GM23248 (cell line): Measurements from ENCODE around the gene TRPM5. TPM values are rescaled to one million over a fixed set of nuclear protein-coding genes. Genes with fewer than 3 reads are reported as not detected.

ENCODE experiments used
- DNase-seq: peaks from one replicate; pipeline ENCODE4 v3.0.0-alpha.2; 2015
- H2AFZ ChIP-seq: fragments of 200-600 bp; sonication (generic); 2 replicates; pipeline ENCODE4 v1.6.1; 2016; ENCODE audit warnings: antibody characterized with exemption
- H3F3A ChIP-seq: fragments of 200-600 bp; sonication (generic); 2 replicates; pipeline ENCODE4 v1.6.1; 2016; ENCODE audit warnings: mild to moderate bottlenecking, antibody characterized with exemption, mixed run types; ENCODE audit not compliant: insufficient read depth
- H3K27ac ChIP-seq: fragments of 200-600 bp; sonication (generic); 2 replicates; pipeline ENCODE4 v1.5.1; 2016; ENCODE audit warnings: mild to moderate bottlenecking
- H3K27me3 ChIP-seq: fragments of 200-600 bp; sonication (generic); replicated peaks from 2 replicates; pipeline ENCODE4 v1.6.1; 2016; ENCODE audit warnings: mild to moderate bottlenecking; ENCODE audit not compliant: insufficient read depth
- H3K36me3 ChIP-seq: fragments of 200-600 bp; sonication (generic); 2 replicates; pipeline ENCODE4 v1.6.1; 2016; ENCODE audit warnings: low read depth, mild to moderate bottlenecking
- H3K4me1 ChIP-seq: fragments of 200-600 bp; sonication (generic); 2 replicates; pipeline ENCODE4 v1.6.1; 2016; ENCODE audit warnings: mild to moderate bottlenecking; ENCODE audit not compliant: insufficient read depth
- H3K4me2 ChIP-seq: fragments of 200-600 bp; sonication (generic); one replicate; pipeline ENCODE4 v1.6.1; 2016; ENCODE audit warnings: mild to moderate bottlenecking; ENCODE audit not compliant: unreplicated experiment
- H3K4me3 ChIP-seq: fragments of 200-600 bp; sonication (generic); 2 replicates; pipeline ENCODE4 v1.5.1; 2016; ENCODE audit warnings: mild to moderate bottlenecking
- H3K79me2 ChIP-seq: fragments of 200-600 bp; sonication (generic); 2 replicates; pipeline ENCODE4 v1.6.1; 2016; ENCODE audit warnings: mild to moderate bottlenecking; ENCODE audit not compliant: insufficient read depth
- H3K9ac ChIP-seq: fragments of 200-600 bp; sonication (generic); 2 replicates; pipeline ENCODE4 v1.6.1; 2016; ENCODE audit warnings: mild to moderate bottlenecking
- H3K9me2 ChIP-seq: fragments of 200-600 bp; sonication (generic); 2 replicates; pipeline ENCODE4 v1.6.1; 2016; ENCODE audit warnings: mixed run types, mild to moderate bottlenecking, moderate library complexity; ENCODE audit not compliant: insufficient read depth
- H3K9me3 ChIP-seq: fragments of 200-600 bp; sonication (generic); one replicate; pipeline ENCODE4 v1.6.1; 2017; ENCODE audit warnings: low read depth
- H4K20me1 ChIP-seq: fragments of 200-600 bp; sonication (generic); 2 replicates; pipeline ENCODE4 v1.6.0; 2016; ENCODE audit not compliant: insufficient read depth
- EZH2 ChIP-seq: fragments of 200-600 bp; sonication (generic); IDR thresholded peaks from 2 replicates; pipeline ENCODE4 v1.6.1; 2018; ENCODE audit warnings: antibody characterized with exemption, mild to moderate bottlenecking; ENCODE audit not compliant: insufficient read depth, poor library complexity, severe bottlenecking
- EZH2phosphoT487 ChIP-seq: fragments of 200-600 bp; sonication (generic); IDR thresholded peaks from 2 replicates; pipeline ENCODE4 v1.6.1; 2018; ENCODE audit warnings: antibody characterized with exemption, moderate library complexity, mild to moderate bottlenecking, low read depth; ENCODE audit not compliant: insufficient read depth
- WGBS, 2 experiments: methylation state at CpG; one replicate each; pipeline ENCODE4 v1.1.6; 2015 to 2017; ENCODE audit warnings: low lambda C conversion rate in 2 of 2, low coverage in 1 of 2; ENCODE audit errors: missing lambda C conversion rate in 2 of 2; 5-methylcytosine and 5-hydroxymethylcytosine counted together
- in situ Hi-C: fragments of 300-500 bp; cut with MboI; formaldehyde crosslinking; loops from 2 replicates; pipeline ENCODE4 v1.15.0; 2020
- polyA plus RNA-seq: library from polyadenylated mRNA; unstranded; fragments of >200 nt; fragmentation: Nextera tagmentation; extraction: Ambion mirVana; gene quantifications from 2 replicates; pipeline ENCODE4 v1.2.1, GENCODE V29; 2016
- total RNA-seq: library from RNA; depleted of rRNA; stranded (reverse); fragments of >200 nt; shearing (Covaris generic); gene quantifications from 2 replicates; pipeline ENCODE4 v1.2.3, GENCODE V29; 2014

Gene TRPM5
- total and polyA plus RNA-seq, 2 experiments from 2014 or later: not detected

GRCh38 chr11:2414616-2415015 is 29.7 kb downstream of the TRPM5 start:
- TF ChIP-seq EZH2phosphoT487 (no peak), EZH2 (no peak)
- in situ Hi-C loops: no loop called here
- H3K4me1 ChIP-seq: no peaks in the 10 kb centered on the region

DNA sequence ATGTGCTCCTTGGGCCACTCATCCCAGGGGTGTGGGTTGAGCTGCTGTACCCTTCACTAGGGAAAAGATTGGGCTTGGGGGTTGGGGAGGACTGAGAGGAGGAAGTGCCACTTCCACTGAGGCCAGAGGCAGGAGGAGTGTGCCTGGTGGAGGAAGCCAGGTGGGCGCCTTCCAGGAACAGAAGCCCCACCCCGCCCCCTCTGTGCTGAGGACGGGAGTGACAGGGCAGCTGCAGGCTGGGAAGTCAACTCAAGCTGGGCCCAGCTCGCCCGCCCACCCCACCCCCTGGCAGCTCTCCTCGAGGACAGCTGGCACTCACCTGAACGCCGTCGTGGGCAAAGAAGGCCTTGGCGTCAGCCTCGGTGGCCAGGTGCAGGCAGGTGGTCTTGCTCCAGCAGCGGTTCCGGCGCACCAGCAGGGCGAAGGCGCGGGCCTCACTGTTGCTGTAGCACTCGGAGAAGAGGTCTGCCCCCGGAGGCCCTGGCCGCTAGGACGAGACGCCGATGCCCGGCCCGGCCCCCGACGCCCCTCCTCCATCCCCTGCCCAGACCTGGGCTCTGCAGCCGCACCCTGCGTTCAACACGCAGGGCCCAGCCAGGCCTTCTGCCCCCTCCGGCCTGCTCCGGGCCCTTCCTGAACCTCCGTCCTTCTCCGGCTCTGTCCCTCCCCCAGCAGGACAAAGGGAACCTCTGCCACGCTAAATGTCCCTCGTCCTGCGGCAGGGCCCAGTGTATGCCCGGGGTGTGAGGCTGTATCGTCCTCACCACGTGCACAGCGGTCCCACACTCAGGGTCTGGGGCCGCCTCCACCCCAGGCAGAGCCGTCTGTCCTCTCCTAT is 30.4 kb downstream of the TRPM5 start:
- H3K4me2 ChIP-seq: no peak overlapping the region
- H3K4me1 ChIP-seq: no peaks in the 10 kb centered on the region
- H3K27me3 ChIP-seq: no peaks in the 10 kb centered on the region; the same call in 1 of the 2 replicates
- no peaks in the 10 kb centered on the region for H3K79me2 ChIP-seq
- H2AFZ ChIP-seq: no peak overlapping the region
- no peaks in the 10 kb centered on the region for H3K9me2 ChIP-seq
- no peak overlapping the region for H3K4me3 ChIP-seq
- H4K20me1 ChIP-seq: no peaks in the 10 kb centered on the region
- no peak overlapping the region for H3K27ac ChIP-seq
- in situ Hi-C loops: no loop called here
- no peak overlapping the region for H3K9ac ChIP-seq
- DNase-seq: no peak
- 78 to 81% methylated on average over 26 to 36 of the region's 43 CpGs for WGBS, 2 experiments
- H3K36me3 ChIP-seq: no peaks in the 10 kb centered on the region
- H3F3A ChIP-seq: no peaks in the 10 kb centered on the region
- TF ChIP-seq EZH2phosphoT487 (no peak), EZH2 (no peak)
- H3K9me3 ChIP-seq: no peaks in the 10 kb centered on the region

More at GRCh38 chr11:2414616-2415015, 29.7 kb downstream of the TRPM5 start:
- H3F3A ChIP-seq: no peaks in the 10 kb centered on the region
- no peak overlapping the region for H3K9ac ChIP-seq
- H3K79me2 ChIP-seq: no peaks in the 10 kb centered on the region
- no peaks in the 10 kb centered on the region; the same call in 1 of the 2 replicates for H3K27me3 ChIP-seq
- H3K36me3 ChIP-seq: no peaks in the 10 kb centered on the region
- DNase-seq: no peak
- WGBS, 2 experiments: 80 to 81% methylated on average over 18 to 35 of the region's 35 CpGs
- H2AFZ ChIP-seq: no peak overlapping the region
- H3K4me2 ChIP-seq: no peak overlapping the region
- H3K4me3 ChIP-seq: no peak overlapping the region
- H3K9me3 ChIP-seq: no peaks in the 10 kb centered on the region
- H3K9me2 ChIP-seq: no peaks in the 10 kb centered on the region
- no peak overlapping the region for H3K27ac ChIP-seq
- H4K20me1 ChIP-seq: no peaks in the 10 kb centered on the region

DNA sequence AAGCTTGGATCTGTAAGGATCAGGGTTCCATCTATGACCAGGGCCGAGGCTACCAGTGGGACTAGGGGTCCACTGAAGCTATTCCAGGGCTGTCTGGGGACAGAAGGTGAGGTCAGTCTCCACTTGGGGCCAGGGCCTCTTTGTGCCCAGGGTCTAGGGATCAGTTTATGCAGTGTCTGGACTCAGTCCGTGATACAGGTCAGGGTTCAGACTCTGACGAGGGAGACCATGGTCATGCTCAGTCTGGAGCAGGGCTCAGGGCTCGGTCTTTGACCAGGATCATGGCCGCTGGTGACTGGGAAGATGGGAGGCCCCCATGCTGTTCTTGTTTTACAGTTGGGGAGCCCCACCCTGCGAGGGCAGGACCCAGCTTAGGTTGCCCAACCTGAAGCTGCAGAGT is 32.0 kb downstream of the TRPM5 start:
- no peak for DNase-seq
- in situ Hi-C loops: no loop called here
- no peaks in the 10 kb centered on the region for H3K9me3 ChIP-seq

DNA sequence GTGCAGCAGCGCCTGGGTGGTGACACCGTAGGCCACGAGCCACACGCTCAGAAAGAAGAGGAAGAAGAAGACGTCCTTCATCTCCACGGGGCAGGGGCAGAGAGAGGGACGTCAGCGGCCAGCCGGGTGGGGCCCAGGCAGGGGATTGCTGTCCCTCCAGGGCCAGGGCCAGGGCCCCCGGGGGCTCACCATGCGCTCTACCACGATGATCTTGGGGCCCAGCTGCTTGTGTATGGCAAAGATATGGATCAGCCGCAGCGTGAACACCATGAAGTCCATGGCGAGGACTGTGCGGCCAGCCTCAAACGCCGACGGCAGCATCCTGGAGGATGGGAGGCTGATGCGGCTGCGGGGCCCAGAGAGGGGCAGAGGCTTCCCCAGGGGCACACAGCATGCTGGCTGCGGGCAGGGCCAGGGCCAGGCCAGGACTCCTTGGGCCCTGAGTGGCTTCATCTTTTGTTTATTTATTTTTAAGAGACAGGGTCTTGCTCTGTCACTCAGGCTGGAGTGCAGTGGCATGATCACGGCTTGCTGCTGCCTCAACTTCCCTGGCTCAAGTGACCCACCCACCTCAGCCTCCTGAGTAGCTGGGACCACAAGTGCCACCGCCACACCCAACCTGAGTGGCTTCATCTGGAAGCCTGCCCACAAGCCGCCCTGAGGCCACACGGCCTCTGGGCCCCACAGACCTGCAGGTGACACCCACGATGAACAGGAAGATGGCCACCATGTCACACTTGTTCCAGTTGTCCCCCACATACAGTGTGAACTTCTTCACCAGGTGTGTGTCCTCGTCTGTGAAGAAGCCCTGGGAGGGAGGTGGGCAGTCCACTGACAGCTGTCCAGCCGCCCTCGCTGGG is 32.6 kb downstream of the TRPM5 start:
- no peaks in the 10 kb centered on the region for H3K9me2 ChIP-seq
- in situ Hi-C loops: no loop called here
- H3K36me3 ChIP-seq: no peaks in the 10 kb centered on the region
- no peaks in the 10 kb centered on the region; the same call in 1 of the 2 replicates for H3K27me3 ChIP-seq
- H3F3A ChIP-seq: no peaks in the 10 kb centered on the region
- no peak overlapping the region for H3K4me3 ChIP-seq
- TF ChIP-seq EZH2 (no peak), EZH2phosphoT487 (no peak)
- no peak overlapping the region for H3K9ac ChIP-seq
- no peak for DNase-seq
- no peaks in the 10 kb centered on the region for H3K9me3 ChIP-seq
- H3K27ac ChIP-seq: no peak overlapping the region
- no peak overlapping the region for H2AFZ ChIP-seq
- H3K4me2 ChIP-seq: no peak overlapping the region
- no peaks in the 10 kb centered on the region for H3K4me1 ChIP-seq
- WGBS, 2 experiments: 70 to 73% methylated on average over 26 to 30 of the region's 30 CpGs
- no peaks in the 10 kb centered on the region for H4K20me1 ChIP-seq
- no peaks in the 10 kb centered on the region for H3K79me2 ChIP-seq

More for the DNA sequence above, 32.0 kb downstream of the TRPM5 start:
- Histone ChIP-seq H3K9me2 (no peaks in the 10 kb centered on the region), H3K79me2 (no peaks in the 10 kb centered on the region), H3K27me3 (no peaks in the 10 kb centered on the region; the same call in 1 of the 2 replicates), H2AFZ (no peak overlapping the region), H3K4me1 (no peaks in the 10 kb centered on the region), H3F3A (no peaks in the 10 kb centered on the region), H3K27ac (no peak overlapping the region), H3K36me3 (no peaks in the 10 kb centered on the region), H3K9ac (no peak overlapping the region), H4K20me1 (no peaks in the 10 kb centered on the region), H3K4me2 (no peak overlapping the region), H3K4me3 (no peak overlapping the region)
- 76 to 81% methylated on average over 6 of the region's 6 CpGs for WGBS, 2 experiments
- TF ChIP-seq EZH2: no peak
- no peak for TF ChIP-seq EZH2phosphoT487
